GM12874 (cell line): ENCODE data around the gene SLF2.
A peak's percentile ranks its signal among the peaks of the same experiment; 100 is the strongest.

Experiments used
- TF ChIP-seq, protein P1 (sequence below): IDR thresholded peaks from 2 replicates; pipeline ENCODE4 v1.5.1; 2011; ENCODE audit warnings: low read depth, mild to moderate bottlenecking, control low read depth, low read length, moderate library complexity; ENCODE audit not compliant: insufficient read depth

Gene SLF2

DNA sequence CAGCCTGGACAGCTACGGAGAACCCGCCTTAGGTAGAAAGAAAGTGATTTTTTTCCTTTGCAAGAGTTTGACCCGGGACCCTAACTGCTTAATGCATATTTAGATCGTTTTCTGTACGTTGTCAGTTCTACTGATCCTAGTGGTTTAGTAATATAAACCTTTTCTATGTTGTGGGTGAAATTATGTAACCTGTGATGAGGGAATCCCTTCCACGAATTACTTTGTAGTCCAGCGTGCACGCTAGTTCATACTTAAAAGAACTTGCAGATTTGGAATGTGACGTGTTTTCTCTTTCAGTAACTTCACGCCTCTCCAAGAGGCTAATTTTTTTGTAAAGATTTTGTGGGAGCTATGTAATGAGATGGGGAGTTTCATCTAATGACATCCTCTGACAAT lies 705 bp downstream of the SLF2 start:
- TF ChIP-seq, protein P1, sequence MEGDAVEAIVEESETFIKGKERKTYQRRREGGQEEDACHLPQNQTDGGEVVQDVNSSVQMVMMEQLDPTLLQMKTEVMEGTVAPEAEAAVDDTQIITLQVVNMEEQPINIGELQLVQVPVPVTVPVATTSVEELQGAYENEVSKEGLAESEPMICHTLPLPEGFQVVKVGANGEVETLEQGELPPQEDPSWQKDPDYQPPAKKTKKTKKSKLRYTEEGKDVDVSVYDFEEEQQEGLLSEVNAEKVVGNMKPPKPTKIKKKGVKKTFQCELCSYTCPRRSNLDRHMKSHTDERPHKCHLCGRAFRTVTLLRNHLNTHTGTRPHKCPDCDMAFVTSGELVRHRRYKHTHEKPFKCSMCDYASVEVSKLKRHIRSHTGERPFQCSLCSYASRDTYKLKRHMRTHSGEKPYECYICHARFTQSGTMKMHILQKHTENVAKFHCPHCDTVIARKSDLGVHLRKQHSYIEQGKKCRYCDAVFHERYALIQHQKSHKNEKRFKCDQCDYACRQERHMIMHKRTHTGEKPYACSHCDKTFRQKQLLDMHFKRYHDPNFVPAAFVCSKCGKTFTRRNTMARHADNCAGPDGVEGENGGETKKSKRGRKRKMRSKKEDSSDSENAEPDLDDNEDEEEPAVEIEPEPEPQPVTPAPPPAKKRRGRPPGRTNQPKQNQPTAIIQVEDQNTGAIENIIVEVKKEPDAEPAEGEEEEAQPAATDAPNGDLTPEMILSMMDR, result no peak

DNA sequence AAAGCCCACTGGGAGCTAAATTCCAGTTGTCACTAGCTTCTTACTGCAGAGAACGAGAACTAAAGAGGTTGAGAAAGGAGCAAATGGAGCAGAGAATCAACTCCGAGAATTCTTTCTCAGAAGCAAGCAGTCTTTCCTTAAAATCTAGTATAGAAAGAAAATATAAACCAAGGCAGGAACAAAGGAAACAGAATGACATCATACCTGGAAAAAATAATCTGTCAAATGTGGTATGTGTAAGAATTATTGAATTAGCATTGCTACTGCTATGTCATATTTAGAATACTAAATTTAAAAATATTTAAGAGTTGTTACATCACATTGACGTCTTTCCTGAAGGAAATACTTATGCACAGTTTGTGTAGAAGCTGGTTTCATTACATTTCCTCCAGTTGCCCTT lies 4.3 kb downstream of the SLF2 start:
- TF ChIP-seq, protein P1, result no peak

DNA sequence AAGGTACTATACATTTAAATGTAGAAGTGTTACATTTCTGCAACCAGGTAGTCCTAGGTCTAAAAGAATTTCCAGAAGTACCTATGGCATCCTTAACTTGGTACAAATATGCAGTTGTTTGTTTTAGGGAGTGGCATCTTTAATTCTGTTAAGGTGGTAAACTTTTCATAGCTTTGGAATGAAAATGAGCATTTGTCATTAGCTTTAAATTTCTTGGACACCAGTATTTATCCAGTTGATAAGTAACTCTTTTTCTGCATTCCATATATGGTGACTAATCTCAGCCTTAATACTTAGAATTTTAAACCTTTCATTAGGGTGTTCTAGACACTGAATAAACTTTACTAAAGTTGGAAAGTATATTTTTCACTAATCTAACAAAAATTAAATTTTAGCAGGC lies 10.8 kb downstream of the SLF2 start:
- TF ChIP-seq, protein P1, result no peak

DNA sequence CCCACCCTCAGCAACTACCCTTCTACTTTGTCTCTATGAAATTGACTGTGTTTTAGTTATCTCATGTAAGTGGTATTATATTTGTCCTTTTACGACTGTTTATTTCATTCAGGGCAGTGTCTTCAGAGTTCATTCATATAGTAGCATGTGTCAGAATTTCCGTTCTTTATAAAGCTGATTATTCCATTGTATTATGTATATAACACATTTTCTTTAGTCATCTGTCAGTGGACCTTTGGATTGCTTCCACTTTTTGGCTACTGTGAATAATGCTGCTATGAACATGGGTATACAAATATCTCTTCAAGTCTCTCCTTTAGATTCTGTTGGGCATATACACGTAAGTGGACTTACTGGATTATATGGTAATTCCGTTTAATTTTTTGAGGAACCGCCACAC lies 14.5 kb downstream of the SLF2 start:
- TF ChIP-seq, protein P1, result no peak

DNA sequence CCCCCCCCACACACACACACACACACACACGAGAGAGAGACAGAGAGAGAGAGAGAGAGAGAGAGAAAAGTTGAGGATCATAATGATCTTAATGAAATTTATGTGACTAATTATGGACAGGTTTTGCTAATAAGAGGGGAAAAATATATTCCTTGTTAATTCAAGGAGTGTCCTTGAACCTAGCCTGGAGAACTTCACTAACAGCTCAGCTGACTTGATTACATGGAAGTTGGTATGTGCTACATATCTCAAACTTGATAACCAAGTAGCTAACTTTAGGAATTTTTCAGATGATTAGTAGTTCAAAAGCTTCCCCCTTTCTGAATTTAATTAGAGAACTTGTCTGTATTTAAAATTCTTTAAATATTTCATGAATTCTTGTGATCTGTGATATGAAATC lies 15.3 kb downstream of the SLF2 start:
- TF ChIP-seq, protein P1, result no peak

DNA sequence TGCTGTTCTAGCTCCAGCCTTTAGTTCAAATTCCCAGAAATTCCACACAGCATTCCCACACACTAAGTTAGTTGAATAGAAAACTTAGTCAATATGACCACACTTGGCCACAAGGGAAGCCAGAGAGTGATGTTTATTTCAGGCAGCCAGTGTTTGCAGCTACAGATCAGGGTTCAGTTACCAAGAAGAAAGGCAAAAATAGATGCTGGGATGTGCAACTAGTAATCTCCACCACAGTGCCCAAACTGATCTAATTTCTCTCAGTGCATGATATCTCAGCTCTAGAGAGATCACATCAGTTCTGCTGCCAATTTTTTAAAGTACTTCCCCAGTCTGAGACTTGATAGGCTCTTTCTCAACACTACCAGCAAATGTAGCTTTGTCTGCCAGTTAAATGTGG lies 17.6 kb downstream of the SLF2 start:
- TF ChIP-seq, protein P1, result no peak

DNA sequence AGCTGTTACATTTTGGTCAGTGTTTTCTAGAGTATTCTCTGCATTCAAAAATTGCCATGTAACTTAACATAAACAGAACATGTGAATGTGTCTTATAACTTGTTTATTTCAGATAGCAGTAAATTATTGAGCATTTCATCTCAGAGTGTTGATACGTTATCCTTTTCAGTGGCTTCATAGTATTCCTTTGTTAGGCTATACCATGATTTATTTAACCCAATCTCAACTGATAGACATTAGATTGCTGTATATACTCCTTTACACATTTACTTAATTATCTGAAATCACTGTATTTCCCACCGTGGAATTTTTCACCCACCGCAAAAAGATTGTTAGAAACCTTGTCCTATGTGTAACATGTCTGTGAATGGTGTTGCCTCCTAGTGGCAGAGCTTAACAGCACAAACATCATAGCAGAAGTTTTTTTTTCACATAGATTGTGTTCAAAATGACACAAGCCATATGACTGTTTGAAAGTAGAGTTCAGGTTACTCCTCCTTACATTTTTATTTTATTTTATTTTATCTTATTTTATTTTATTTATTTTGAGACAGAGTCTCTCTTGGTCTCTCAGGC lies 21.4 kb downstream of the SLF2 start:
- TF ChIP-seq, protein P1, result peak; percentile 42; the same call in 1 of the 2 replicates
